Measurements from ENCODE around the gene RIMS4.

DNA sequence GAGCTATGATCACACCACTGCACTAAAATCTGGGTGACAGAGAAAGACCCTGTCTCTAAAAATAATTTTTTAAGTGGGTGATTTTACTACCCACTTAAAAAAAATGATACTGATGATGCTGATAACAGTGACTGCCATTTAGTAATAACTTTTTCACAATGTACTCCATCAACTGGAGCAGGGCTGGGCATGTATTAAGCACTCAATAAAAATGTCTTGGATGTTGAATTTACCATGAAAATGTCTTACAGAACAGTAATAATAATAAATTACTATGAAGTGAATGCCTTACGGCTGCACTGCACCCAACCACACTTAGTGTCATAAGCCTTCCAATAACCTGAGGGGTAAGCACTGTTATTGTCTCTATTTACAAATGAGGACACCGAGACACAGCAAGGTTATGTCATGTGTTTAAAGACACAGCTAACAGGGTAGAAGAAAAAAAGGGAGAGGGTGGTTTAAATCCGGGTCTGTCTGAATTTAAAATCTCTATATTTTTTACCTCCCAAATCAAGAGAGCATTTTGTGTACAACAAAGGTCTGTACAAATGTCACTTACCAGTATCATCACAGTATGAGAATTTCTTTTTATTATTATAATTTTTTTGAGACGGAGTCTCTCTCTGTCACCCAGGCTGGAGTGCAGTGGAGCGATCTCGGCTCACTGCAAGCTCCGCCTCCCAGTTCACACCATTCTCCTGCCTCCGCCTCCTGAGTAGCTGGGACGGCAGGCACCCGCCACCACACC lies 21.5 kb downstream of the RIMS4 start:
- TF ChIP-seq, protein P1, sequence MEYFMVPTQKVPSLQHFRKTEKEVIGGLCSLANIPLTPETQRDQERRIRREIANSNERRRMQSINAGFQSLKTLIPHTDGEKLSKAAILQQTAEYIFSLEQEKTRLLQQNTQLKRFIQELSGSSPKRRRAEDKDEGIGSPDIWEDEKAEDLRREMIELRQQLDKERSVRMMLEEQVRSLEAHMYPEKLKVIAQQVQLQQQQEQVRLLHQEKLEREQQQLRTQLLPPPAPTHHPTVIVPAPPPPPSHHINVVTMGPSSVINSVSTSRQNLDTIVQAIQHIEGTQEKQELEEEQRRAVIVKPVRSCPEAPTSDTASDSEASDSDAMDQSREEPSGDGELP (IDR thresholded peaks at IDR 0.05; ENCODE audit: borderline replicate concordance, low read depth): no peak
- TF ChIP-seq SIX1 (CRISPR knock-in tag; IDR thresholded peaks at IDR 0.05; ENCODE audit: borderline replicate concordance): no peak
- TF ChIP-seq ZNF83 (CRISPR knock-in tag; IDR thresholded peaks at IDR 0.05; ENCODE audit: borderline replicate concordance): no peak
- TF ChIP-seq ATAD3A (CRISPR knock-in tag; IDR thresholded peaks at IDR 0.05): no peak
